M059J (cell line): ENCODE measurements around the gene RNF44. TPM values are rescaled to one million over a fixed set of nuclear protein-coding genes. Genes with fewer than 3 reads are reported as not detected.
A peak's percentile ranks its signal among the peaks of the same experiment; 100 is the strongest.
"Not testable (repeated sequence)": the region's sequence is repeated elsewhere in the genome, so short reads cannot be mapped to it uniquely, and the experiment has no call there.

Experiments
- DNase-seq: peaks from one replicate; pipeline ENCODE4 v3.0.0-alpha.2; 2012; ENCODE audit warnings: low read depth
- total RNA-seq: library from RNA; depleted of rRNA; stranded (reverse); fragments of >200 nt; shearing (Covaris generic); gene quantifications from 2 replicates; pipeline ENCODE4 v1.2.3, GENCODE V29; 2014

Gene RNF44
- total RNA-seq, 1 experiment from 2014 or later = 3.5 TPM

GRCh38 chr5:176552332-176552869 lies 15.2 kb upstream of the RNF44 start:
- no peak for DNase-seq

GRCh38 chr5:176550937-176551336 lies 13.7 kb upstream of the RNF44 start:
- DNase-seq = not testable (repeated sequence)

DNA sequence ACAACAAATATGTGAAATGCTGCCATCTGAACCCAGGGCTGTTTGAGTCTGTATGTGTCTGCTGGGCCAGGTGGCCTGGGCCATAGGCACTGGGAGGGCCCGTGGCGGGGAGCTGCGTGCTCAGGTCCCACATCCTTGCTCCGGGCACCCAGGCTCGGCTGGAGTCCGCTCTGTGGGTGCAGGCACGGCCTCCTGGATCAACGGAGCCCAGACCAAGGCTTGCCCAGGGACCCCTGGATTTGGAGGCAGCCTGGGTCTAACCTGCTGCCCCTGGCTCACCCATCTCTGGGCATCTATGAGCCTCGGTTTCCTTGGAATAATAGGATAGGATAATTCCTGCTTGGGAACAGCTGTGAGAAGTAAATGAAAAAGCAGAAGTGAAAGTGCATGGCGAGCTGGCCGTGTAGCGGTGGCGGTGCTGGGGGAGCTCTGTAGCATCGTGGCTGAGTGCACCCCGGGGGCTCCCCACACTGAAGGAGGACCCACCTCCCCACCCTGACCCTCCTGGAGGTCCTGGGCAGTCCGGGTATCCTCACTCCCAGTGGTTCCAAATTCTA lies 13.2 kb upstream of the RNF44 start:
- DNase-seq = no peak

DNA sequence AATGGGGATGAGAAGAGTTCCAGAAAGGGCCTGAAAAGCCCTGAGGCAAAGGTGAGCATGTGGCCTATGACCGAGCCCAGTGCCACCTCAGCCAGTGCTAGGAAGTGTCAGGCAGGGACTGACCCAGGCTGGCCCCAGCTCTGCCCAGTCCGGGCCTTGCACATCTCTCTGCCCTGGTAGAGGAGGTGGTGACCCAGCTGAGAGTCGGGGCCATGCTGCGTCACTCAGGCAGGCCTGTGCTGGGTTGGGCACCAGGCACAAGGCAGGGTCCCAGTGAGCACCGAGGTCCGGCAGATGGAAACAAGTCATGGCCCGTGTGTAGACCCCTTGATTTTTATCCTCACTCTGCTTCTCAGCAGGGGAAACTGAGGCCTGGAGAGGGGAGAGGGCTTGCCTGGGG lies 12.7 kb upstream of the RNF44 start:
- DNase-seq = no peak

- no peak for DNase-seq
These were observed 11.8 kb upstream of the RNF44 start, which contains the start of gene CDHR2 for GRCh38 chr5:176548967-176549444. CDHR2 (plus strand) TSS chr5:176549342; CDS start chr5:176565353, 16,011 bp downstream.

DNA sequence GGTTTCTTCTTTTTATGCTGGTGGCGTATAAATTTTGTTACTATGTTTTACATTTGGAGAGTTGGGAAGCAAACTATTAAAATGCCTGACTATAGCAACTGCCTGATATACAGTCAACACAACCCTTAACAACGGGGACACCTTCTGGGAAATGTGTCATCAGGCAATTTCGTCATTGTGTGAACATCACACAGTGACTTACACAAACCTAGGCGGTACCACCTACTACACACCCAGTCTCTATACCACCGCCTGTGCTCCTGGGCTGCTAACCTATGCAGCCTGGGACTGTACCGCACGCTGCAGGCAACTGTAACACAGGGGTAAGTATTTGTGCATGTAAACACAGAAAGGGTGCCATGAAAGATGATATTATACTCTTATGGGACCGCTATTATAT lies 10.6 kb upstream of the RNF44 start:
- peak; percentile 75 for DNase-seq

GRCh38 chr5:176545737-176546509 lies 8.7 kb upstream of the RNF44 start:
- no peak for DNase-seq

- DNase-seq = no peak
These were observed 8.2 kb upstream of the RNF44 start for GRCh38 chr5:176545388-176545736.

- peak; percentile 46 for DNase-seq
These were observed 6.4 kb upstream of the RNF44 start for GRCh38 chr5:176543428-176544182.

DNA sequence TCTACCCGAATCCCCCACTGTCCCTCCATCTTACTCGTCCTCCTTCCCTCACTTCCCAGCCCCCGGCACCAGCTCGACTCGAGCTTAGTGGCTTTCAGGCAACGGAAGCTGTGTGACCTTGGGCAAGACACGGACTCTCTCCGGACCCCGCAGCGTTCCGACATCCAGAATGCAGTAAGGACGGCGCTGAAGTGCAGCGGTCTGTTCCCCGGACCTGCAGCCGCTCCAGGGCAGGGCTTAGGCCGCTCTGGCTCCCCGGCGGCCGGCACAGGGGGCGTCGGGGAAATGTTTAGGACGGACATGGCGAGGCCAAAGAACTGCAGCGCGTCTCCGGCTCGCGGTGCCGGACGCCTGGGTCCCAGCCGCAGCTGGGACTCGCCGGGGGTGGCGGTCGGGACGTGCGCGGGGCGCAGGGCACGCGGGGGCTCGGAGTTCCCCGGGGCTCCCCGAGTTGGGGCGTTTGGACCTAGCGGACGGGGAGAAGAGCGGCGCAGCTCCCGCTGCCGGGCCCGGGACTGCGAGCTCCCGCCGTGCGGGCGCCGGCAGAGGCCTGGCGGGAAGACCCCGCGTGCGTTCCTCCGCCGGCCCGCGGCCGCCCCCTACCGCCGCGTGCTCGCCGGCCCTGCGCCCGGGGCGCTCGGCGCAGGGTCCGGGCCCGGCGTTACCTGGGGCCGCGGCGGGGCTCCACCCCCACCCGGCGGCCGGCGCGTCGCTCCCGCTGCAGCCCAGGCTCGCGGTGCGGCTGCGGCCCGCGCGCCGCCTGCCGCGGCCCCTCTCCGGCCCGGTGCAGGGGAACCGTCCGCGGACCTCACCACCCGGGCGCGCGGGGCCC lies 5.6 kb upstream of the RNF44 start:
- DNase-seq = no peak

DNA sequence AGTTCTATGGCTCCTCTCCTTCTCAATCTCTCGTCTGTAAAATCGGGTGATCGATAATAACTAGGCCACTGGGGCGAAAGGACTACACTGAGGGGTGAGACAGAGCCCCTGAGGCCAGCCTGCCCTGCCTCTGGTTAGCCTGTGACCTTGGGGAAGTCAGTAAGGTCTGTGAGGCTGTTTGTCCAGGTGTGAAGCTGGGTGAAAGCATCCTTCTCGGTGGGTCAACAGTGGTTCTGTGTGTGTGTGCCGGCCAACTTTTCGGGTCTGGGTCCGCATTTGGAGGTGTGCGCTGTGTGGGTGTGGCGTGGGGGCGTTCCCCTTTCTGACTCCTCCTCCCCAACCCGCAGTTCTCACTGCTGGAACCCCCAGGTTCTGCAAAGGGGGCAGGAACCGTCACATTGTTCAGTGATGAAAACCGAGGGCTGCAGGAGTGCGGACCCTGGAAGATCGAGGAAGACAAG lies 5.0 kb upstream of the RNF44 start:
- no peak for DNase-seq

DNA sequence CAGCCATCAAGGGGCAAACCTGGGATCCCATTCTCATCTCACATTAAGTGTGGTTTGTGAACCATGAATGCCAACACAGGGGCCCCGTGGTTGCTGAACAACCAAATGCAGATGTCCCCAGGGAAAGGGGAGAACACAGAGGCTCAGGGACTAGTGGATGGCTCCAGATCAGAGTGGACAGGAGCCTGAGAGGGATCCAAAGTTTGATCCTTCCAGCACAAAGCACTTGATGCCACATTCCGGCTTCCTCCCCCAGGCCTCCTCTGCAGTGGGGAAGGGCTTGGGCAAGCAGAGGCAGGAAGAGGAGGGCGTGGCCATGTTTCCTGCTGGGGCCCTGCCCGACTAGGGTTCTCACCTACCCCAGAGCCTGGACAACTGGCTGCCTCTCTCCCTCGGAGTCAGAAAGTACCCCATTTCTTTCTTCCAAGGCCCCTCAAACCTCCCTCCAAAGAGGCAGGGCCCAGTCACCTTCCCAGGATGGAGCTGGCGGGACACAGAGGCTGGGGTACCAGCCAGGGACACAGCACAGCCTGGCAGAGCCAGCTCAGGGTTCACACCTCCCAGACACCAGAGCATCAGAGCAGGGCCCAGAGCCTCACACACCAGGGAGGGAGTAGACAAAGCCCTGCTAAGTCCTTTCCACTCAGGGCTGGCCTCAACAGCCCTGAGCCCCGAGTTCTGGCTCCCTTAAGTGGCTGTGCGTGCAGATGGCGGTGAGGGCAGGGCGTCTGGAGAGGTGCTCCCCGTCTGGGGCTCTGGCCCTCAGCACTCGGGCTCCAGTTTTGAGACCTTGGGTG lies 4.3 kb upstream of the RNF44 start:
- DNase-seq = no peak

DNA sequence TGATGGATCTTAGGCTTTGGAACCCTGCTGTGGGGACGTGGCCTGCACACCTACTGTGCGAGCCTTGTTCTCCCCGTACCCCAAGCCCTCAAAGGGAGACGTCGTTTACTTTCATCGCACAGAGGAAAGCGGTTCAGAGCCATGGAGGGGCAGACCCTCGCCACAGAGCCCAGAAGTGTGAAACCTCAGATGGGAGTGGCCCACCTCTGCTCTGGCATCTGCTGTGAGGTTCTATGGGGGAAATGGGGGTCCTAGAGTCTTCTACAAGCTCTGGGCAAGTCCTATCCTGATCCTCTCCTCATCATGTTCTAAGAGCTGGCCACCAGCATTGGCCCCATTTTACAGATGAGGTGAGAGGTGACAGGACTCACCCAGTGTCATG lies 3.7 kb upstream of the RNF44 start:
- DNase-seq = no peak

DNA sequence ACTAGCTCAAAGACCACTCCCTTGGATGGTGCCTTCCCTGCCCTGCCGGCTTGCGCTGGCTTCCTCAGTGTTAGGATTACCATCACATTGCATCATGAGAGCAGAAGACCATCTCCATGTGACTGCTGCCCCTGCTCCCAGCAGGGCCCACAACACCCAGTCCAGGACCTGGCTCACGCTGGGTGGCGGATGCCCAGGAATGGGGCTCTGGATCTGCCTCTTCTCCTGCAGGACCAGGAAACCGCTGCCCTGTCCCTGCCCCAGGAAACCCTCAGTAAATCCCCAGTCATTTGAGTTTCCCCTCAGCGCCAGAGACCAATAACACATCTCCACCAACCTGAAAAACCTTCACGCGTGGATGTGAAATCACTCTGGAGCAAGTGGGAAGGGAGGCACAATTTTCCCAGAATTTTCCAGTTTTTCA lies 3.3 kb upstream of the RNF44 start:
- DNase-seq = no peak

DNA sequence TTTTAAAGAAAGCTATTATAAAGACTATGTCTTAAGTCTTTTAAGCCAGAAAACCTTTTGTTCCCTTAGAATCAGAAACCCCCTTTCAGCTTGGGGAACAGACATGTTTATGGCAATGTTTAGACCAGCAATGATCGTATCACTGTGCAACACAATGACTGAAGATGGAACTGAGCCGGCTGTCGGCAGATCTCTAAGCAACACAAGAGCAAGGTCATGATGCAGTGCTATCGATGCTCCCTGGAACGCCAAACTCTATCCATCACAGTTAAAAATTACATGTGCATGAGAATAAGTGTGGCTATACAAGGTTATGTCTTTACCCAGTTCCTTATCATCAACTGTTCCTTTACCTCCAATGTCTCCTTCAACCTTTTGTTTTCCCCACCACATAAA lies 1.8 kb upstream of the RNF44 start:
- DNase-seq = no peak

GRCh38 chr5:176538230-176538988 lies 1.2 kb upstream of the RNF44 start:
- DNase-seq = no peak

DNA sequence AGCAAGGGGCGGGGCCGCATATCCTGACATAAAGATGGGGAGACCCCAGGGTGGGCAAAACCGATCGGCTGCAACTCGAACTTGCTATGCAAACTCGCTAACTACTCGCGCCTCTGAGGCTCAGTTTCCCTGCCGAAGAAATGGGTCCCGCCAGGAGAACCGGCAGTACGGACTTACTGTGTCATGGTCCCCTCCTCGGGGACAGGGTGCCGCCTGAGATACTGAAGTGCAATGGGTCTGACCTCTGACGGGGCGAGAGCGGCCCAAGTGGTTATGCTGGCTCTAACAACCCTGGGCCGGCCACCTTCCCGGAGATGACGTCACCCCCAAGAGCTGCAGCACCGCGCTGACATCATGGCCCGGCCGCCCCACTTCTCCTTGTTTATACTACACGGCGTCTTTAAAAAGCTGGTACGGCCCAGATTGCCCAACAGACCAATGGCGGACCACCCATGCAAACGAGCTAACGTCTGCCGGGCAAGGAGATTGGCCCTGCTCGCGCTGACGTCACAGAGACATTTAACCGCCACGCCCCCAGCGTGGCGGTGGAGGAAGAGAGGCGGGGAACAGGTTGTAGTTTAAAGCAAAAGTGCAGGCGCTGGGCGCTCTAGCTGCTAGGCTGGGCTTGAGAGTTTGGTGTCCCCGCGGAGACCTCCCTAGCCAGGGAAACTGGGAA lies 490 bp upstream of the RNF44 start:
- DNase-seq = peak; percentile 99

DNA sequence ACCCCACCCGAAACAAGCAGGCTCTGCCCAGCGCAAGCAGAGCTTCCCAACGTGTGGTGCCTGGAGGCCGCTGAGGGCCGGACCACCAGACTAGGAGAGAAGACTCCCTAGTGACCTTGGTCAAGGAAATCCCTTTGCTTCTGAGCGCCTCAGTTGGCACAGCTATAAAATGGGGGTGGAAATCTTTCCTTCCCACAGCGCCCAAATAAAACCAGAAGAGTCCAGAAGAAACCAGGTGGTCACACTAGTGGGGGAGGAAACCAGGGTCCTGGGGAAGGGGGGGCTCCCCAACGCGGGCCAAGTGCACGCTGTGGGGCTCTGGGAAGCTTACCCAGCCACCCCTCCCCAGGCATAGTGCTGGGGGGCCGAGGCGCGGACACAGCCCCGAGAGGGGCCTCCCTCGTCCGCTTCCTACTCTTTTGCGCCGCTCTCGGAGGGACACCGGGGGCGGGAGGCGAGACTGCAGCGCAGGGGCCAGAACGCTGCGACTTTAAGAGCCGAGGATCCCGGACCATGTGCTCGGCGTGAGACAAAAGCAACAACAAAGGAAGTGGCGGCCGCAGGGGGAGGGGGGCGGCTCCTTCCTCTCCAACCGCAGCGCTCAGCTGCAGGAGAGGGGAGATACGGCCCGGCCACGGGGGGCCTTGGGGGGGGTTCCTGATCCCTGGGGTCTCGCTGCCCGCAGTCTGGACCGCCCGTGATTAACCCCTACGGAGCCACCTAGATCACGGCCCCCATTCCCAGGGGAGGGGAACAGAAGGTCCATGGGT lies 885 bp downstream of the RNF44 start:
- DNase-seq = peak; percentile 82
